NCI-H2029 (cell line): ENCODE data around the gene PDPK1.
"Not testable (repeated sequence)": the region's sequence is repeated elsewhere in the genome, so short reads cannot be mapped to it uniquely, and the experiment has no call there.

Experiments used
- DNase-seq: peaks from one replicate; lab custom pipeline; 2025; lab: John Stamatoyannopoulos, UW

Gene PDPK1

GRCh38 chr16:2540912-2541311 is 3.1 kb downstream of the PDPK1 start:
- DNase-seq, result not testable (repeated sequence)

GRCh38 chr16:2541409-2541808 is 3.6 kb downstream of the PDPK1 start:
- not testable (repeated sequence) for DNase-seq

- DNase-seq, result not testable (repeated sequence)
Observed at GRCh38 chr16:2543771-2544170, 6.0 kb downstream of the PDPK1 start.

- not testable (repeated sequence) for DNase-seq
Observed at GRCh38 chr16:2550283-2550878, 12.6 kb downstream of the PDPK1 start.

GRCh38 chr16:2551420-2551889 is 13.6 kb downstream of the PDPK1 start:
- not testable (repeated sequence) for DNase-seq

- not testable (repeated sequence) for DNase-seq
Observed at GRCh38 chr16:2554709-2555425, 17.0 kb downstream of the PDPK1 start.

GRCh38 chr16:2557150-2557549 is 19.3 kb downstream of the PDPK1 start:
- DNase-seq, result not testable (repeated sequence)

GRCh38 chr16:2560131-2560797 is 22.4 kb downstream of the PDPK1 start:
- DNase-seq, result not testable (repeated sequence)

- DNase-seq, result not testable (repeated sequence)
Observed at GRCh38 chr16:2560798-2561133, 22.9 kb downstream of the PDPK1 start.

GRCh38 chr16:2567506-2567905 is 29.7 kb downstream of the PDPK1 start:
- not testable (repeated sequence) for DNase-seq

GRCh38 chr16:2568573-2568972 is 30.8 kb downstream of the PDPK1 start:
- DNase-seq, result not testable (repeated sequence)

- DNase-seq, result not testable (repeated sequence)
Observed at GRCh38 chr16:2572704-2573103, 34.9 kb downstream of the PDPK1 start.

GRCh38 chr16:2575839-2576238 is 38.0 kb downstream of the PDPK1 start:
- DNase-seq, result not testable (repeated sequence)

- not testable (repeated sequence) for DNase-seq
Observed at GRCh38 chr16:2577044-2577443, 39.2 kb downstream of the PDPK1 start.

- DNase-seq, result not testable (repeated sequence)
Observed at GRCh38 chr16:2578905-2579304, 41.1 kb downstream of the PDPK1 start.

- not testable (repeated sequence) for DNase-seq
Observed at GRCh38 chr16:2580143-2580542, 42.3 kb downstream of the PDPK1 start.

- not testable (repeated sequence) for DNase-seq
Observed at GRCh38 chr16:2580818-2581217, 43.0 kb downstream of the PDPK1 start.

- no peak for DNase-seq
Observed at GRCh38 chr16:2584729-2585650, 47.2 kb downstream of the PDPK1 start.

- DNase-seq, result no peak
Observed at GRCh38 chr16:2585651-2586081, 47.8 kb downstream of the PDPK1 start.

GRCh38 chr16:2586241-2586640 is 48.4 kb downstream of the PDPK1 start:
- no peak for DNase-seq

- no peak for DNase-seq
Observed at GRCh38 chr16:2586901-2587480, 49.2 kb downstream of the PDPK1 start.
